Measurements from ENCODE around the gene KCNC1. TPM values are rescaled to one million over a fixed set of nuclear protein-coding genes. Genes with fewer than 3 reads are reported as not detected.

KCNC1 gene
- polyA plus RNA-seq, 2 donors: 0.01 TPM; not detected in 1

- H3K4me1 ChIP-seq (ENCODE audit: control insufficient read depth in 2 of 2, insufficient read depth in 2 of 2, low read length in 1 of 2): peaks cover 0 to 1% of the 10 kb centered on the region in 2 donors
- H3K27me3 ChIP-seq (ENCODE audit: control insufficient read depth in 1 of 2, insufficient read depth in 2 of 2, low read length in 2 of 2): peaks cover 3 to 7% of the 10 kb centered on the region in 2 donors
- H3K4me3 ChIP-seq (ENCODE audit: low read depth in 1 of 2, low read length in 2 of 2): no peak overlapping the region
- no peaks in the 10 kb centered on the region for H3K36me3 ChIP-seq (ENCODE audit: control insufficient read depth in 2 of 2, insufficient read depth in 2 of 2, low read length in 1 of 2)
- no peaks in the 10 kb centered on the region for H3K9me3 ChIP-seq (ENCODE audit: control insufficient read depth in 2 of 2, insufficient read depth in 1 of 2, low read depth in 1 of 2, low read length in 1 of 2)
- WGBS, 2 donors: 15 to 47% methylated on average over 1 of the region's 1 CpG
- H3K27ac ChIP-seq (ENCODE audit: low read depth in 2 of 2, low read length in 1 of 2): no peak overlapping the region
Measured at GRCh38 chr11:17713851-17714250, 20.7 kb upstream of the KCNC1 start.

GRCh38 chr11:17714356-17714854 is 20.2 kb upstream of the KCNC1 start:
- Histone ChIP-seq H3K36me3 (ENCODE audit: control insufficient read depth in 2 of 2, insufficient read depth in 2 of 2, low read length in 1 of 2) (no peaks in the 10 kb centered on the region), H3K27me3 (ENCODE audit: control insufficient read depth in 1 of 2, insufficient read depth in 2 of 2, low read length in 2 of 2) (peaks cover 7 to 8% of the 10 kb centered on the region in 2 donors), H3K9me3 (ENCODE audit: control insufficient read depth in 2 of 2, insufficient read depth in 1 of 2, low read depth in 1 of 2, low read length in 1 of 2) (no peaks in the 10 kb centered on the region), H3K4me1 (ENCODE audit: control insufficient read depth in 2 of 2, insufficient read depth in 2 of 2, low read length in 1 of 2) (peaks cover 0 to 5% of the 10 kb centered on the region in 2 donors), H3K27ac (ENCODE audit: low read depth in 2 of 2, low read length in 1 of 2) (no peak overlapping the region), H3K4me3 (ENCODE audit: low read depth in 1 of 2, low read length in 2 of 2) (no peak overlapping the region)
- 59 to 61% methylated on average over 8 of the region's 8 CpGs for WGBS, 2 donors

GRCh38 chr11:17714870-17715269 is 19.7 kb upstream of the KCNC1 start:
- H3K4me1 ChIP-seq (ENCODE audit: control insufficient read depth in 2 of 2, insufficient read depth in 2 of 2, low read length in 1 of 2): peaks cover 0 to 5% of the 10 kb centered on the region in 2 donors
- H3K4me3 ChIP-seq (ENCODE audit: low read depth in 1 of 2, low read length in 2 of 2): no peak overlapping the region
- H3K27ac ChIP-seq (ENCODE audit: low read depth in 2 of 2, low read length in 1 of 2): no peak overlapping the region
- H3K27me3 ChIP-seq (ENCODE audit: control insufficient read depth in 1 of 2, insufficient read depth in 2 of 2, low read length in 2 of 2): peaks cover 8% of the 10 kb centered on the region in 2 donors
- no peaks in the 10 kb centered on the region for H3K36me3 ChIP-seq (ENCODE audit: control insufficient read depth in 2 of 2, insufficient read depth in 2 of 2, low read length in 1 of 2)
- WGBS, 2 donors: 82 to 87% methylated on average over 4 of the region's 4 CpGs
- peaks cover 0 to 3% of the 10 kb centered on the region in 2 donors for H3K9me3 ChIP-seq (ENCODE audit: control insufficient read depth in 2 of 2, insufficient read depth in 1 of 2, low read depth in 1 of 2, low read length in 1 of 2)

- Histone ChIP-seq H3K27me3 (ENCODE audit: control insufficient read depth in 1 of 2, insufficient read depth in 2 of 2, low read length in 2 of 2) (peaks cover 16 to 26% of the 10 kb centered on the region in 2 donors), H3K9me3 (ENCODE audit: control insufficient read depth in 2 of 2, insufficient read depth in 1 of 2, low read depth in 1 of 2, low read length in 1 of 2) (peaks cover 0 to 3% of the 10 kb centered on the region in 2 donors), H3K4me3 (ENCODE audit: low read depth in 1 of 2, low read length in 2 of 2) (no peak overlapping the region), H3K4me1 (ENCODE audit: control insufficient read depth in 2 of 2, insufficient read depth in 2 of 2, low read length in 1 of 2) (peaks cover 8 to 10% of the 10 kb centered on the region in 2 donors), H3K36me3 (ENCODE audit: control insufficient read depth in 2 of 2, insufficient read depth in 2 of 2, low read length in 1 of 2) (no peaks in the 10 kb centered on the region), H3K27ac (ENCODE audit: low read depth in 2 of 2, low read length in 1 of 2) (no peak overlapping the region)
- WGBS, 2 donors: 75 to 76% methylated on average over 2 of the region's 2 CpGs
Measured at GRCh38 chr11:17716807-17717206, 17.8 kb upstream of the KCNC1 start.

GRCh38 chr11:17718015-17718414 is 16.6 kb upstream of the KCNC1 start:
- H3K36me3 ChIP-seq (ENCODE audit: control insufficient read depth in 2 of 2, insufficient read depth in 2 of 2, low read length in 1 of 2): no peaks in the 10 kb centered on the region
- no peak overlapping the region for H3K27ac ChIP-seq (ENCODE audit: low read depth in 2 of 2, low read length in 1 of 2)
- peaks cover 8 to 10% of the 10 kb centered on the region in 2 donors for H3K4me1 ChIP-seq (ENCODE audit: control insufficient read depth in 2 of 2, insufficient read depth in 2 of 2, low read length in 1 of 2)
- peaks cover 0 to 3% of the 10 kb centered on the region in 2 donors for H3K9me3 ChIP-seq (ENCODE audit: control insufficient read depth in 2 of 2, insufficient read depth in 1 of 2, low read depth in 1 of 2, low read length in 1 of 2)
- no peak overlapping the region for H3K4me3 ChIP-seq (ENCODE audit: low read depth in 1 of 2, low read length in 2 of 2)
- peaks cover 16 to 31% of the 10 kb centered on the region in 2 donors for H3K27me3 ChIP-seq (ENCODE audit: control insufficient read depth in 1 of 2, insufficient read depth in 2 of 2, low read length in 2 of 2)
- 58 to 65% methylated on average over 7 of the region's 7 CpGs for WGBS, 2 donors

- H3K9me3 ChIP-seq (ENCODE audit: control insufficient read depth in 2 of 2, insufficient read depth in 1 of 2, low read depth in 1 of 2, low read length in 1 of 2): peaks cover 0 to 3% of the 10 kb centered on the region in 2 donors
- peaks cover 16 to 34% of the 10 kb centered on the region in 2 donors for H3K27me3 ChIP-seq (ENCODE audit: control insufficient read depth in 1 of 2, insufficient read depth in 2 of 2, low read length in 2 of 2)
- H3K36me3 ChIP-seq (ENCODE audit: control insufficient read depth in 2 of 2, insufficient read depth in 2 of 2, low read length in 1 of 2): no peaks in the 10 kb centered on the region
- H3K4me3 ChIP-seq (ENCODE audit: low read depth in 1 of 2, low read length in 2 of 2): no peak overlapping the region
- WGBS, 2 donors: 11 to 15% methylated on average over 16 of the region's 16 CpGs
- peaks cover 8 to 10% of the 10 kb centered on the region in 2 donors for H3K4me1 ChIP-seq (ENCODE audit: control insufficient read depth in 2 of 2, insufficient read depth in 2 of 2, low read length in 1 of 2)
- H3K27ac ChIP-seq (ENCODE audit: low read depth in 2 of 2, low read length in 1 of 2): no peak overlapping the region
Measured at GRCh38 chr11:17718510-17718962, 16.0 kb upstream of the KCNC1 start.

- peaks cover 16 to 34% of the 10 kb centered on the region in 2 donors for H3K27me3 ChIP-seq (ENCODE audit: control insufficient read depth in 1 of 2, insufficient read depth in 2 of 2, low read length in 2 of 2)
Measured at GRCh38 chr11:17719028-17719937, 15.3 kb upstream of the KCNC1 start, which contains the start of gene MYOD1. Gene MYOD1 (plus strand): TSS chr11:17719571. CDS start chr11:17719783, 212 bp downstream.

GRCh38 chr11:17719938-17720795 is 14.4 kb upstream of the KCNC1 start:
- H3K36me3 ChIP-seq (ENCODE audit: control insufficient read depth in 2 of 2, insufficient read depth in 2 of 2, low read length in 1 of 2): no peaks in the 10 kb centered on the region
- H3K4me1 ChIP-seq (ENCODE audit: control insufficient read depth in 2 of 2, insufficient read depth in 2 of 2, low read length in 1 of 2): peaks cover 8 to 10% of the 10 kb centered on the region in 2 donors
- no peak overlapping the region for H3K4me3 ChIP-seq (ENCODE audit: low read depth in 1 of 2, low read length in 2 of 2)
- WGBS, 2 donors: 6% methylated on average over 85 of the region's 85 CpGs
- H3K27ac ChIP-seq (ENCODE audit: low read depth in 2 of 2, low read length in 1 of 2): no peak overlapping the region
- H3K9me3 ChIP-seq (ENCODE audit: control insufficient read depth in 2 of 2, insufficient read depth in 1 of 2, low read depth in 1 of 2, low read length in 1 of 2): peaks cover 0 to 3% of the 10 kb centered on the region in 2 donors
- H3K27me3 ChIP-seq (ENCODE audit: control insufficient read depth in 1 of 2, insufficient read depth in 2 of 2, low read length in 2 of 2): peaks cover 16 to 34% of the 10 kb centered on the region in 2 donors

More at GRCh38 chr11:17719028-17719937, 15.3 kb upstream of the KCNC1 start, which contains the start of gene MYOD1:
- H3K36me3 ChIP-seq (ENCODE audit: control insufficient read depth in 2 of 2, insufficient read depth in 2 of 2, low read length in 1 of 2): no peaks in the 10 kb centered on the region
- H3K9me3 ChIP-seq (ENCODE audit: control insufficient read depth in 2 of 2, insufficient read depth in 1 of 2, low read depth in 1 of 2, low read length in 1 of 2): peaks cover 0 to 3% of the 10 kb centered on the region in 2 donors
- no peak within 1 kb of the TSS for H3K4me3 ChIP-seq (ENCODE audit: low read depth in 1 of 2, low read length in 2 of 2)
- H3K4me1 ChIP-seq (ENCODE audit: control insufficient read depth in 2 of 2, insufficient read depth in 2 of 2, low read length in 1 of 2): peaks cover 8 to 10% of the 10 kb centered on the region in 2 donors
- H3K27ac ChIP-seq (ENCODE audit: low read depth in 2 of 2, low read length in 1 of 2): no peak within 1 kb of the TSS
- WGBS, 2 donors: 5 to 8% methylated on average over 57 to 68 of the region's 68 CpGs

GRCh38 chr11:17720796-17721171 is 13.8 kb upstream of the KCNC1 start:
- WGBS, 2 donors: 4 to 7% methylated on average over 24 of the region's 24 CpGs
- Histone ChIP-seq H3K4me1 (ENCODE audit: control insufficient read depth in 2 of 2, insufficient read depth in 2 of 2, low read length in 1 of 2) (peaks cover 8 to 10% of the 10 kb centered on the region in 2 donors), H3K27me3 (ENCODE audit: control insufficient read depth in 1 of 2, insufficient read depth in 2 of 2, low read length in 2 of 2) (peaks cover 16 to 34% of the 10 kb centered on the region in 2 donors), H3K27ac (ENCODE audit: low read depth in 2 of 2, low read length in 1 of 2) (no peak overlapping the region), H3K4me3 (ENCODE audit: low read depth in 1 of 2, low read length in 2 of 2) (no peak overlapping the region), H3K9me3 (ENCODE audit: control insufficient read depth in 2 of 2, insufficient read depth in 1 of 2, low read depth in 1 of 2, low read length in 1 of 2) (peaks cover 0 to 3% of the 10 kb centered on the region in 2 donors), H3K36me3 (ENCODE audit: control insufficient read depth in 2 of 2, insufficient read depth in 2 of 2, low read length in 1 of 2) (no peaks in the 10 kb centered on the region)

All from esophagus (tissue), 2 donors.